ENCODE results near the gene ZNF837. TPM values are rescaled to one million over a fixed set of nuclear protein-coding genes. Genes with fewer than 3 reads are reported as not detected.

Gene ZNF837
- total RNA-seq, 1 donor from 2014 or later: 1.6 TPM

GRCh38 chr19:58319241-58319640 lies 61.6 kb downstream of the ZNF837 start:
- DNase-seq (ENCODE audit: low read depth in 2 of 2): no peak

GRCh38 chr19:58318297-58318696 lies 62.5 kb downstream of the ZNF837 start:
- DNase-seq (ENCODE audit: low read depth in 2 of 2): no peak

Other genes with a start within 250 kb of the ZNF837 start
- 7.2 and 10.3 TPM in 2 replicates for gene ZNF329, start 230.2 kb downstream of the ZNF837 start, total RNA-seq
- gene ZNF274, start 198.0 kb downstream of the ZNF837 start, total RNA-seq: 9.6 and 14.3 TPM in 2 replicates
- 41.4 and 58.5 TPM in 2 replicates for gene ZNF544, start 152.1 kb downstream of the ZNF837 start, total RNA-seq
- gene ZNF8, start 102.1 kb downstream of the ZNF837 start, total RNA-seq: 2.6 and 4.2 TPM in 2 replicates
- 11.1 and 19.4 TPM in 2 replicates for gene ERVK3-1, start 75.7 kb downstream of the ZNF837 start, total RNA-seq
- 1.3 and 2.0 TPM in 2 replicates for gene ZSCAN22, start 54.0 kb downstream of the ZNF837 start, total RNA-seq
- gene A1BG, start 27.5 kb downstream of the ZNF837 start, total RNA-seq: 2.0 and 4.6 TPM in 2 replicates
- gene ZNF497, start 18.3 kb downstream of the ZNF837 start, total RNA-seq: 0.65 and 0.99 TPM in 2 replicates
- 2,255 and 2,472 TPM in 2 replicates for gene RPS5, start 6.2 kb upstream of the ZNF837 start, total RNA-seq
- not detected in 2 replicates for gene RNF225, start 14.6 kb upstream of the ZNF837 start, total RNA-seq
- gene ZNF584, start 27.6 kb upstream of the ZNF837 start, total RNA-seq: 5.9 and 9.1 TPM in 2 replicates
- gene ZNF132, start 59.1 kb upstream of the ZNF837 start, total RNA-seq: 4.1 and 6.9 TPM in 2 replicates
- gene ZNF324B, start 70.6 kb upstream of the ZNF837 start, total RNA-seq: 4.8 and 7.1 TPM in 2 replicates
- 7.6 and 11.9 TPM in 2 replicates for gene ZNF324, start 86.0 kb upstream of the ZNF837 start, total RNA-seq
- gene ZNF446, start 95.3 kb upstream of the ZNF837 start, total RNA-seq: 3.0 and 3.1 TPM in 2 replicates
- gene SLC27A5, start 131.0 kb upstream of the ZNF837 start, total RNA-seq: 6.1 and 8.1 TPM in 2 replicates
- gene ZBTB45, start 138.8 kb upstream of the ZNF837 start, total RNA-seq: 3.7 and 5.0 TPM in 2 replicates
- 275 and 278 TPM in 2 replicates for gene TRIM28, start 163.0 kb upstream of the ZNF837 start, total RNA-seq
- gene CHMP2A, start 174.1 kb upstream of the ZNF837 start, total RNA-seq: 86.1 and 93.5 TPM in 2 replicates
- 50.1 and 66.7 TPM in 2 replicates for gene UBE2M, start 177.6 kb upstream of the ZNF837 start, total RNA-seq
- gene MZF1, start 192.3 kb upstream of the ZNF837 start, total RNA-seq: 5.4 and 7.5 TPM in 2 replicates